SK-N-SH (cell line): ENCODE measurements around the gene PIP5KL1. TPM values are rescaled to one million over a fixed set of nuclear protein-coding genes. Genes with fewer than 3 reads are reported as not detected.

Source experiments
- CTCF ChIA-PET: fragments of 300-600, 350-600 bp; formaldehyde crosslinking; extraction: SDS; loops from one replicate; lab custom pipeline; 2021; lab: Yijun Ruan, JAX
- POLR2A ChIA-PET: fragments of 350-600 bp; sonication (Branson Sonifier 250); formaldehyde crosslinking; extraction: SDS; loops from one replicate; lab custom pipeline; 2020; ENCODE audit warnings: antibody characterized with exemption, inconsistent platforms; lab: Yijun Ruan, JAX
- DNase-seq: peaks from one replicate; pipeline ENCODE4 v3.0.0; 2012
- H2AFZ ChIP-seq: fragments of 200-600 bp; sonication (generic); 2 replicates; pipeline ENCODE4 v1.8.1; 2016; ENCODE audit warnings: antibody characterized with exemption, mild to moderate bottlenecking, low read depth
- H3F3A ChIP-seq: fragments of 200-600 bp; sonication (generic); replicated peaks from 2 replicates; pipeline ENCODE3; 2016; ENCODE audit warnings: antibody characterized with exemption, mild to moderate bottlenecking; ENCODE audit not compliant: insufficient read depth
- H3K27ac ChIP-seq, 2 experiments: fragments of 200-500 bp in 1 of 2; fragments of 200-600 bp in 1 of 2; sonication (Bioruptor generic) in 1 of 2; sonication (generic), shearing (Covaris generic) in 1 of 2; 2 replicates each; pipeline versions ENCODE4 v1.5.1 to v1.6.1; 2014 to 2016; ENCODE audit warnings: low read depth in 2 of 2, inconsistent platforms in 1 of 2, low read length in 1 of 2, mild to moderate bottlenecking in 1 of 2, mixed read lengths in 1 of 2
- H3K27me3 ChIP-seq: fragments of 200-600 bp; sonication (generic), shearing (Covaris generic); 2 replicates; pipeline ENCODE4 v1.6.1; 2016; ENCODE audit warnings: mixed run types; ENCODE audit not compliant: insufficient read depth
- H3K36me3 ChIP-seq, 2 experiments: fragments of 200-500 bp in 1 of 2; fragments of 200-600 bp in 1 of 2; sonication (Bioruptor generic) in 1 of 2; sonication (generic) in 1 of 2; replicated peaks in 1 of 2; 2 replicates each; pipeline versions ENCODE3 to v1.5.1; 2014 to 2016; ENCODE audit warnings: low read length in 1 of 2, mild to moderate bottlenecking in 1 of 2; ENCODE audit not compliant: insufficient read depth in 2 of 2, control insufficient read depth in 1 of 2
- H3K4me1 ChIP-seq, 2 experiments: fragments of 200-500 bp in 1 of 2; fragments of 200-600 bp in 1 of 2; sonication (Bioruptor generic) in 1 of 2; sonication (generic), shearing (Covaris generic) in 1 of 2; 2 replicates each; pipeline versions ENCODE4 v1.5.1 to v1.6.1; 2014 to 2016; ENCODE audit warnings: low read depth in 1 of 2, low read length in 1 of 2, mixed run types in 1 of 2; ENCODE audit not compliant: insufficient read depth in 2 of 2, control insufficient read depth in 1 of 2
- H3K4me2 ChIP-seq: fragments of 200-600 bp; sonication (generic), shearing (Covaris generic); 2 replicates; pipeline ENCODE4 v1.6.1; 2017; ENCODE audit warnings: mixed run types
- H3K4me3 ChIP-seq, 2 experiments: fragments of 200-500 bp in 1 of 2; fragments of 200-600 bp in 1 of 2; sonication (Bioruptor generic) in 1 of 2; sonication (generic), shearing (Covaris generic) in 1 of 2; 2 replicates each; pipeline versions ENCODE4 v1.5.1 to v1.8.1; 2014 to 2016; ENCODE audit warnings: low read depth in 2 of 2, inconsistent platforms in 1 of 2, low read length in 1 of 2, mild to moderate bottlenecking in 1 of 2, mixed read lengths in 1 of 2, moderate library complexity in 1 of 2
- H3K79me2 ChIP-seq: fragments of 200-600 bp; sonication (generic); 2 replicates; pipeline ENCODE4 v1.8.1; 2017; ENCODE audit warnings: mild to moderate bottlenecking; ENCODE audit not compliant: insufficient read depth
- H3K9ac ChIP-seq: fragments of 200-600 bp; sonication (generic); 2 replicates; pipeline ENCODE4 v1.6.1; 2017; ENCODE audit warnings: mixed run types
- H3K9me2 ChIP-seq: fragments of 200-600 bp; sonication (generic); 2 replicates; pipeline ENCODE4 v1.6.1; 2017; ENCODE audit warnings: mixed run types
- H3K9me3 ChIP-seq: fragments of 200-600 bp; sonication (generic); 2 replicates; pipeline ENCODE4 v1.6.1; 2017; ENCODE audit warnings: mixed run types, mild to moderate bottlenecking, moderate library complexity
- H4K20me1 ChIP-seq: fragments of 200-600 bp; sonication (generic); 2 replicates; pipeline ENCODE4 v1.6.1; 2017; ENCODE audit warnings: mild to moderate bottlenecking, mixed run types; ENCODE audit not compliant: insufficient read depth
- GATA2 ChIP-seq: sonication (generic); formaldehyde crosslinking; IDR thresholded peaks from 2 replicates; pipeline ENCODE4 v1.5.0; 2020; ENCODE audit warnings: mild to moderate bottlenecking, missing genetic modification reagents
- MXI1 ChIP-seq: IDR thresholded peaks from 2 replicates; pipeline ENCODE4 v1.6.1; 2012; ENCODE audit warnings: mild to moderate bottlenecking, low read depth, low read length, improper control_type of control experiment
- NFIC ChIP-seq: IDR thresholded peaks from 2 replicates; pipeline ENCODE4 v1.4.0; 2012; ENCODE audit warnings: borderline replicate concordance
- RFX5 ChIP-seq: IDR thresholded peaks from 2 replicates; pipeline ENCODE4 v1.6.1; 2012; ENCODE audit warnings: mild to moderate bottlenecking, improper control_type of control experiment, low read length
- SMC3 ChIP-seq: IDR thresholded peaks from 2 replicates; pipeline ENCODE4 v1.6.1; 2012; ENCODE audit warnings: low read depth, low read length, improper control_type of control experiment
- TAF1 ChIP-seq: IDR thresholded peaks from 2 replicates; pipeline ENCODE4 v1.6.1; 2012; ENCODE audit warnings: low read depth, mild to moderate bottlenecking, low read length, moderate library complexity, borderline replicate concordance
- WGBS: methylation state at CpG from one replicate; pipeline ENCODE4 v1.1.6; 2017; ENCODE audit warnings: low lambda C conversion rate; 5-methylcytosine and 5-hydroxymethylcytosine counted together
- polyA plus RNA-seq, 3 experiments: library from polyadenylated mRNA; depleted of rRNA; stranded (reverse); fragments of >200 nt; gene quantifications; 2 replicates each; pipeline ENCODE4 v1.2.3, GENCODE V29; 2012
- TF ChIP-seq, protein P1 (sequence below): IDR thresholded peaks from 2 replicates; pipeline ENCODE4 v1.4.0; 2012; ENCODE audit warnings: low read depth, borderline replicate concordance
- TF ChIP-seq, protein P2 (sequence below): fragments of 150-350 bp; IDR thresholded peaks from 2 replicates; pipeline ENCODE4 v1.6.1; 2016; ENCODE audit warnings: mild to moderate bottlenecking, low read depth, low read length
- TF ChIP-seq, protein P3 (sequence below): IDR thresholded peaks from 2 replicates; pipeline ENCODE4 v1.4.0; 2012; ENCODE audit warnings: low read depth, borderline replicate concordance
- TF ChIP-seq, protein P4 (sequence below): IDR thresholded peaks from 2 replicates; pipeline ENCODE4; 2012
- TF ChIP-seq, protein P5 (sequence below): fragments of 150-350 bp; IDR thresholded peaks from 2 replicates; pipeline ENCODE4 v1.6.1; 2017; ENCODE audit warnings: antibody characterized with exemption, low read length, low read depth, borderline replicate concordance

PIP5KL1 gene
- polyA plus RNA-seq, 1 of the 3 experiments (the other 2 are of a cell fraction), result 4.0 TPM

DNA sequence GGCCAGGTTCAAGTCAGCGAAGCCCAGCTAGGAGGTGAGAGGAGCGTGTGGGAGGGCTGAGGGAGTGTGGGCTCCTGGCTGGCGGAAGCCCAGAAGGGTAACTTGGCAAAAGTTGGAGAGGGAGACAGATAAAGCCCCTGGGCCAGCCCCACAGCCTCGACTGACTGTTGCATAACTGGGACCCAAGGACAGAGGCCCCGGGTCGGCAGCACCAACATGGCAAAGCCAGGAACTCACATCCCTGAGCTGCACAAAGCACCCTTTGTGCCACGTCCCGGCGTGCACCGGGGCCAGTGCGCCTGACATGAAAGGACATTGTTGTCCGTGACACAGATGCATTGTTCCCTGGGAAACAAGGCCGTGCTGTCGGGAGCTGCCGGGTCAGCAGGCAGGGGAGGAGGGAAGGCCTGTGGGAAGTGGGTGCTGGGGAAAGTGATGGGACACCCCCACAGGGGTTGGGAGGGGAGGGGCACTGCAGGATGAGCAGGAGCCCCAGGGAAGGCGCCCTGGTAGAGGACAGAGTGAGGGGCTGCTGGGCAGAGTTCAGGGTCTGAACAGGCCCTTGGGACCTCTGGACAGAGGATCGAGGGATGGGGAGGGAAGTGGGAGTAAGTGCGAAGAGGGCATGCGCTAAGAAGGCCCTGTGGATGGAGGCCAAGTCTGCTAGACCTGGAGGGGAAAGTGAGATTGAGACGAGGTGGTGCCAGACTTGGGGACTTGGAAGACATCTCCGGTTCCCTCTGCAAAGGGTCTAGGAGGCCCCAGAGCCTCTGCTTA, 20.1 kb upstream of the PIP5KL1 start:
- H3K27ac ChIP-seq, result peak overlapping the region in 1 of 2 experiments; percentile 78; a peak in 2 of 4 replicates
- ChIA-PET POLR2A (no interaction called here), CTCF (interaction anchor here (1.0 to 9.9 kb wide), 5 partner anchors 14 to 167 kb away, joined by 3 to 125 read pairs (median 4); no protein-coding TSS in a partner anchor)
- no peak overlapping the region for H3K9ac ChIP-seq
- peaks cover 0 to 7% of the 10 kb centered on the region in 2 experiments for H3K36me3 ChIP-seq
- no peaks in the 10 kb centered on the region for H3F3A ChIP-seq
- no peak overlapping the region for H2AFZ ChIP-seq
- TF ChIP-seq, protein P1, sequence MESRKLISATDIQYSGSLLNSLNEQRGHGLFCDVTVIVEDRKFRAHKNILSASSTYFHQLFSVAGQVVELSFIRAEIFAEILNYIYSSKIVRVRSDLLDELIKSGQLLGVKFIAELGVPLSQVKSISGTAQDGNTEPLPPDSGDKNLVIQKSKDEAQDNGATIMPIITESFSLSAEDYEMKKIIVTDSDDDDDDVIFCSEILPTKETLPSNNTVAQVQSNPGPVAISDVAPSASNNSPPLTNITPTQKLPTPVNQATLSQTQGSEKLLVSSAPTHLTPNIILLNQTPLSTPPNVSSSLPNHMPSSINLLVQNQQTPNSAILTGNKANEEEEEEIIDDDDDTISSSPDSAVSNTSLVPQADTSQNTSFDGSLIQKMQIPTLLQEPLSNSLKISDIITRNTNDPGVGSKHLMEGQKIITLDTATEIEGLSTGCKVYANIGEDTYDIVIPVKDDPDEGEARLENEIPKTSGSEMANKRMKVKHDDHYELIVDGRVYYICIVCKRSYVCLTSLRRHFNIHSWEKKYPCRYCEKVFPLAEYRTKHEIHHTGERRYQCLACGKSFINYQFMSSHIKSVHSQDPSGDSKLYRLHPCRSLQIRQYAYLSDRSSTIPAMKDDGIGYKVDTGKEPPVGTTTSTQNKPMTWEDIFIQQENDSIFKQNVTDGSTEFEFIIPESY, result no peak
- TF ChIP-seq, protein P2, sequence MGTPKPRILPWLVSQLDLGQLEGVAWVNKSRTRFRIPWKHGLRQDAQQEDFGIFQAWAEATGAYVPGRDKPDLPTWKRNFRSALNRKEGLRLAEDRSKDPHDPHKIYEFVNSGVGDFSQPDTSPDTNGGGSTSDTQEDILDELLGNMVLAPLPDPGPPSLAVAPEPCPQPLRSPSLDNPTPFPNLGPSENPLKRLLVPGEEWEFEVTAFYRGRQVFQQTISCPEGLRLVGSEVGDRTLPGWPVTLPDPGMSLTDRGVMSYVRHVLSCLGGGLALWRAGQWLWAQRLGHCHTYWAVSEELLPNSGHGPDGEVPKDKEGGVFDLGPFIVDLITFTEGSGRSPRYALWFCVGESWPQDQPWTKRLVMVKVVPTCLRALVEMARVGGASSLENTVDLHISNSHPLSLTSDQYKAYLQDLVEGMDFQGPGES, result no peak
- TF ChIP-seq TAF1, result no peak
- no peak for TF ChIP-seq SMC3
- TF ChIP-seq NFIC, result no peak
- TF ChIP-seq MXI1, result no peak
- TF ChIP-seq, protein P3, sequence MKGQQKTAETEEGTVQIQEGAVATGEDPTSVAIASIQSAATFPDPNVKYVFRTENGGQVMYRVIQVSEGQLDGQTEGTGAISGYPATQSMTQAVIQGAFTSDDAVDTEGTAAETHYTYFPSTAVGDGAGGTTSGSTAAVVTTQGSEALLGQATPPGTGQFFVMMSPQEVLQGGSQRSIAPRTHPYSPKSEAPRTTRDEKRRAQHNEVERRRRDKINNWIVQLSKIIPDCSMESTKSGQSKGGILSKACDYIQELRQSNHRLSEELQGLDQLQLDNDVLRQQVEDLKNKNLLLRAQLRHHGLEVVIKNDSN, result no peak
- H3K79me2 ChIP-seq, result peaks cover 35% of the 10 kb centered on the region; the same call in 1 of the 2 replicates
- H3K9me3 ChIP-seq, result no peaks in the 10 kb centered on the region
- no peaks in the 10 kb centered on the region for H3K9me2 ChIP-seq
- H3K4me2 ChIP-seq, result no peak overlapping the region
- WGBS, result 95% methylated on average over 15 of the region's 21 CpGs
- no peak for DNase-seq
- peaks cover 37% of the 10 kb centered on the region for H4K20me1 ChIP-seq
- H3K4me1 ChIP-seq, result peaks cover 0 to 73% of the 10 kb centered on the region in 2 experiments; a peak in 2 of 4 replicates
- no peak overlapping the region for H3K4me3 ChIP-seq
- H3K27me3 ChIP-seq, result no peaks in the 10 kb centered on the region

DNA sequence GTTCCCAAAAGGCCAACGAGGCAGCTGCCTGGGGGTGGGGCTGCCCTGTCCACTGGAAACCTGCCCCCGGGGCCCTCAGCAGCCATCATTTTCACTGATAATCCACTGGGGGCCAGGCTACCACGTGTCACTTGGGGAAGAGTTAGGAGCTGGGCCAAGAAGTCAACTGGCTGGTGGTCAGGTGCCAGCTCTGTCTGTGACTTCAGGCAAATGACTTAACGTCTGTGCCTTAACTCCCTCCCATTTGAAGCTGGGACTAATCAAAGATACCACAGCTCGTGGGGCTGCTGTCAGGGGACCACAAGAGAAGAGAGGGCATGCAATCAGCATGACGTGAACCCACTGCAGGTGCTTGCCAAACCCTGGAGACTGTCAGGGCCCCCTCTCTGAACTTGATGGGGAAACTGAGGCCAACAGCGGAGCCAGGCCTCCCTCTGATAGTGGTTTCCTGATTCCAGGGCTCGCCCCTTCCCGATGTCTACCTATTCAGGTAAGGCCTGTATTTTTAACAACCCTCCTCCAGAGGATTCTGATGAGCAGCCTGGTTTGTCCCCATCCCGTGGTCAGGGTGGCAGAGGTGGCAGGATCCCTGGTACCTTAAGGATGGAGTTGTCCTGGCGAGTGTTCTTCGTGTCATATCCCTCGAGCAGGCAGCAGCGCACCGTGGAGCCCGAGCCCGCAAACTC, 19.4 kb upstream of the PIP5KL1 start:
- 81% methylated on average over 15 of the region's 17 CpGs for WGBS
- H3K79me2 ChIP-seq, result peaks cover 27% of the 10 kb centered on the region; the same call in 1 of the 2 replicates
- no peak overlapping the region for H2AFZ ChIP-seq
- H3K27ac ChIP-seq, result peak overlapping the region in 1 of 2 experiments; percentile 78; a peak in 2 of 4 replicates
- no peak overlapping the region for H3K9ac ChIP-seq
- POLR2A ChIA-PET, result no interaction called here
- H3K4me2 ChIP-seq, result no peak overlapping the region
- peaks cover 0 to 11% of the 10 kb centered on the region in 2 experiments for H3K36me3 ChIP-seq
- no peaks in the 10 kb centered on the region for H3K27me3 ChIP-seq
- H3K4me3 ChIP-seq, result no peak overlapping the region
- H3K4me1 ChIP-seq, result peaks cover 0 to 66% of the 10 kb centered on the region in 2 experiments; a peak in 1 of 4 replicates
- DNase-seq, result no peak
- no peak for TF ChIP-seq GATA2 (CRISPR knock-in tag)
- TF ChIP-seq, protein P4, sequence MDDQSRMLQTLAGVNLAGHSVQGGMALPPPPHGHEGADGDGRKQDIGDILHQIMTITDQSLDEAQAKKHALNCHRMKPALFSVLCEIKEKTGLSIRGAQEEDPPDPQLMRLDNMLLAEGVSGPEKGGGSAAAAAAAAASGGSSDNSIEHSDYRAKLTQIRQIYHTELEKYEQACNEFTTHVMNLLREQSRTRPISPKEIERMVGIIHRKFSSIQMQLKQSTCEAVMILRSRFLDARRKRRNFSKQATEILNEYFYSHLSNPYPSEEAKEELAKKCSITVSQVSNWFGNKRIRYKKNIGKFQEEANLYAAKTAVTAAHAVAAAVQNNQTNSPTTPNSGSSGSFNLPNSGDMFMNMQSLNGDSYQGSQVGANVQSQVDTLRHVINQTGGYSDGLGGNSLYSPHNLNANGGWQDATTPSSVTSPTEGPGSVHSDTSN, result no peak
- no peak for TF ChIP-seq SMC3
- no peak for TF ChIP-seq RFX5
- TF ChIP-seq, protein P5, sequence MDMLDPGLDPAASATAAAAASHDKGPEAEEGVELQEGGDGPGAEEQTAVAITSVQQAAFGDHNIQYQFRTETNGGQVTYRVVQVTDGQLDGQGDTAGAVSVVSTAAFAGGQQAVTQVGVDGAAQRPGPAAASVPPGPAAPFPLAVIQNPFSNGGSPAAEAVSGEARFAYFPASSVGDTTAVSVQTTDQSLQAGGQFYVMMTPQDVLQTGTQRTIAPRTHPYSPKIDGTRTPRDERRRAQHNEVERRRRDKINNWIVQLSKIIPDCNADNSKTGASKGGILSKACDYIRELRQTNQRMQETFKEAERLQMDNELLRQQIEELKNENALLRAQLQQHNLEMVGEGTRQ, result no peak
- H3K9me2 ChIP-seq, result no peaks in the 10 kb centered on the region
- CTCF ChIA-PET, result interaction anchor here (1.0 to 9.9 kb wide), 6 partner anchors 11 to 168 kb away, joined by 3 to 125 read pairs (median 4); no protein-coding TSS in a partner anchor
- H3F3A ChIP-seq, result no peaks in the 10 kb centered on the region
- H3K9me3 ChIP-seq, result no peaks in the 10 kb centered on the region
- H4K20me1 ChIP-seq, result peaks cover 30% of the 10 kb centered on the region
